ENCODE data around the gene CCDC185. TPM values are rescaled to one million over a fixed set of nuclear protein-coding genes. Genes with fewer than 3 reads are reported as not detected.

The CCDC185 gene
- total RNA-seq, 1 donor from 2014 or later, result not detected

DNA sequence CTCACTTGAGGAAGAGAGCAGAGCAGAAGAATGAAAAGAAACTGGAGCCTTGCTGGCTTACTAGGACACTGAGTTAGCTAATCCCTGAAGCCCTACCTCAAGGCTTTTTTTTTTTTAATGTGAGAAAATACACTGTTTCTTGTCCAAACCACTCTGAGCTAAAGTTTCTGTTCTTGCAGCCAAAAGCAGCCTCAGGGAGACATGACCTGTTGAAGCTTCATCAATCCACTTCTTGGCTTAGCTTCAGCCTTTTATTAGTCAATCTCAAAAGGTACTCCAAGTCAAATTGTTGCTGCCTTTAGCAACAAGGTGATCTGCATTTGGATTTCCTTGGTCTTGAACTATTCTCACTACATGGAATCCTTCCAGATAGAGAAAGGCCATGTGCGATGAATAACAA, 33.7 kb downstream of the CCDC185 start:
- Mint-ChIP-seq H3K4me3 (ENCODE audit: unreplicated experiment) (no peak overlapping the region), H3K4me1 (ENCODE audit: unreplicated experiment) (no peaks in the 10 kb centered on the region), H3K27me3 (ENCODE audit: unreplicated experiment) (no peaks in the 10 kb centered on the region), H3K36me3 (ENCODE audit: unreplicated experiment) (no peaks in the 10 kb centered on the region), H3K9me3 (ENCODE audit: unreplicated experiment) (no peaks in the 10 kb centered on the region), H3K27ac (ENCODE audit: unreplicated experiment) (no peak overlapping the region)
- TF ChIP-seq, protein P1, sequence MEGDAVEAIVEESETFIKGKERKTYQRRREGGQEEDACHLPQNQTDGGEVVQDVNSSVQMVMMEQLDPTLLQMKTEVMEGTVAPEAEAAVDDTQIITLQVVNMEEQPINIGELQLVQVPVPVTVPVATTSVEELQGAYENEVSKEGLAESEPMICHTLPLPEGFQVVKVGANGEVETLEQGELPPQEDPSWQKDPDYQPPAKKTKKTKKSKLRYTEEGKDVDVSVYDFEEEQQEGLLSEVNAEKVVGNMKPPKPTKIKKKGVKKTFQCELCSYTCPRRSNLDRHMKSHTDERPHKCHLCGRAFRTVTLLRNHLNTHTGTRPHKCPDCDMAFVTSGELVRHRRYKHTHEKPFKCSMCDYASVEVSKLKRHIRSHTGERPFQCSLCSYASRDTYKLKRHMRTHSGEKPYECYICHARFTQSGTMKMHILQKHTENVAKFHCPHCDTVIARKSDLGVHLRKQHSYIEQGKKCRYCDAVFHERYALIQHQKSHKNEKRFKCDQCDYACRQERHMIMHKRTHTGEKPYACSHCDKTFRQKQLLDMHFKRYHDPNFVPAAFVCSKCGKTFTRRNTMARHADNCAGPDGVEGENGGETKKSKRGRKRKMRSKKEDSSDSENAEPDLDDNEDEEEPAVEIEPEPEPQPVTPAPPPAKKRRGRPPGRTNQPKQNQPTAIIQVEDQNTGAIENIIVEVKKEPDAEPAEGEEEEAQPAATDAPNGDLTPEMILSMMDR (IDR thresholded peaks at IDR 0.05), result no peak
- DNase-seq (ENCODE audit: extremely low spot score, unreplicated experiment), result no peak

DNA sequence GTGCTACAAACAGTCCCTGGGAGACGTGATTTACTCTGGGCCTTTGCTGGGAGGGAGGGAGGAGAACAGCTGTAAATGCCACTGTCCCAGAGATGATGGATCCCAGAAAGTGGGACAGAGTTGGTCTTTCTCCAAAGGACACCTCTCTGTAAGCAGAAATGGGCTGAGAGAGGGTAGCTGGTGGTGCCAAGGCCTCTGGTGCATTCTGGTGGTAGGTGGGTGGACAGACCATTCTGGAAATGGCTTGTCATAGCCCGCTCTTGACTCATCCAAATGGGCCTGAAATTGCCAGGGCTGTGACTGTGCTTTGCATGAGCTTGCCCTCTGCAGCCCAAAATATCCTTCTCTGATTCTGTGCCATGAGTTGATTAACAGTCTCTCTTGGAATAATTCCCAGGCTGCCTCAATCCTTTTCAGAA, 36.1 kb downstream of the CCDC185 start:
- TF ChIP-seq, protein P1 (IDR thresholded peaks at IDR 0.05), result no peak
- Mint-ChIP-seq H3K4me1 (ENCODE audit: unreplicated experiment) (no peaks in the 10 kb centered on the region), H3K36me3 (ENCODE audit: unreplicated experiment) (no peaks in the 10 kb centered on the region), H3K4me3 (ENCODE audit: unreplicated experiment) (no peak overlapping the region), H3K27ac (ENCODE audit: unreplicated experiment) (no peak overlapping the region), H3K27me3 (ENCODE audit: unreplicated experiment) (no peaks in the 10 kb centered on the region), H3K9me3 (ENCODE audit: unreplicated experiment) (no peaks in the 10 kb centered on the region)
- DNase-seq (ENCODE audit: extremely low spot score, unreplicated experiment), result no peak

DNA sequence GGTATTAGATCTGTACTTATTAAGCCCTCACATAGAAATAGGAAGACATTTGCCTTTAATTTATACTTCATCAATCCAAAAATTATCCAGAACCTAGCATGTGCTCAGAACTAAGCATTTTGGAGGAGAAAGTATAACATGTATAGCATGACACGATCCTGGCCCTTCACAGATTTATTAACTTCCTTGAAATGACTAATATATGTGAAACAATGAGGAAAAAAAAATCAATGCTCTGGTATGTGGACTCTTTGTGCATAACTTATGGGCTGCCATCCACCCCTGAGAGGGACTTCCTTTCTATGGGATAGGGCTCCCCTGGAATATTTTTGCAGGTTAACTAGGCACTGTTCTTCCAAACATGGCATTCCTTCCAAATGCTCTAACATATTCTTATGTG, 36.6 kb downstream of the CCDC185 start:
- Mint-ChIP-seq H3K36me3 (ENCODE audit: unreplicated experiment) (no peaks in the 10 kb centered on the region), H3K9me3 (ENCODE audit: unreplicated experiment) (no peaks in the 10 kb centered on the region), H3K27ac (ENCODE audit: unreplicated experiment) (no peak overlapping the region), H3K4me3 (ENCODE audit: unreplicated experiment) (no peak overlapping the region), H3K27me3 (ENCODE audit: unreplicated experiment) (no peaks in the 10 kb centered on the region), H3K4me1 (ENCODE audit: unreplicated experiment) (no peaks in the 10 kb centered on the region)
- no peak for DNase-seq (ENCODE audit: extremely low spot score, unreplicated experiment)
- TF ChIP-seq, protein P1 (IDR thresholded peaks at IDR 0.05), result no peak

DNA sequence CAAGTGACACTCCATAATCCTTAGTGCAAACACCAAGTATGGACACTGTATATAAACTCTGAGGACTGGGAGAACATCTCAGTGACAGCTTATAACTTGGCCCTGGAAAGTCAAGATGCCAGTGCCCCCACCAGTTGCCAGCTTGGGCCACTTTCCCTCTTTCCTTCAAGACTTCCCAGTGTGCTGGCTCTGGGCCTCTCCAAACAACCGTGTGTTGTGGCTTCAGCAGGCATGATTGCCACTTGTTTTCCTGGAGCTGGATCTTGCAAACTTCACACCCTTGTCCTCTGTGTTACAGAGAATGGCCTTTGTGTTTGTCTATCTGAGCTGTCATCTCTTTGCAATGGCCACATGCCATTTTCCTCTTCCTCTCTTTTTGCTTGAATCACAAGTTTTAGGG, 37.0 kb downstream of the CCDC185 start:
- Mint-ChIP-seq H3K27me3 (ENCODE audit: unreplicated experiment) (no peaks in the 10 kb centered on the region), H3K27ac (ENCODE audit: unreplicated experiment) (no peak overlapping the region), H3K9me3 (ENCODE audit: unreplicated experiment) (no peaks in the 10 kb centered on the region), H3K4me1 (ENCODE audit: unreplicated experiment) (no peaks in the 10 kb centered on the region), H3K4me3 (ENCODE audit: unreplicated experiment) (no peak overlapping the region), H3K36me3 (ENCODE audit: unreplicated experiment) (no peaks in the 10 kb centered on the region)
- DNase-seq (ENCODE audit: extremely low spot score, unreplicated experiment), result no peak
- TF ChIP-seq, protein P1 (IDR thresholded peaks at IDR 0.05), result no peak

DNA sequence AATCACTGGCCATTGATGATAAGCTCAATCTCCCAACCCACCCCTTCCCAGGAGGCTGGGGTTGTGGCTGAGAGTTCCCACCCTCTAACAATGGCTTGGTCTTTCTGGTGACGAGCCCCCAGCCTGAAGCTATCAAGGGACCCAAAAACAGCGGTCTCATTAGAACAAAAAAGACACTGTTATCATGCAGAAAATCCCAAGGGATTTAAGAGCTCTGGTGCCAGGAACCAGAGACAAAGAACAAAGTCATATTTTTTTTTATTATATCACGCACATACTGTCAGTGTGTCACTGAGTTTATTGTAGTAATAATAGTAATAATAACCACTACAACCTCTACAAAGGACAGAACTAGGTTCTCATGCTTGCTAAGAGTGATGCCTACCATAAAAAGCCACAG, 43.9 kb downstream of the CCDC185 start:
- no peak for DNase-seq (ENCODE audit: extremely low spot score, unreplicated experiment)

More for the DNA sequence above, 43.9 kb downstream of the CCDC185 start:
- peaks cover 3% of the 10 kb centered on the region for H3K9me3 Mint-ChIP-seq (ENCODE audit: unreplicated experiment)
- no peak overlapping the region for H3K27ac Mint-ChIP-seq (ENCODE audit: unreplicated experiment)
- no peak overlapping the region for H3K4me3 Mint-ChIP-seq (ENCODE audit: unreplicated experiment)
- no peaks in the 10 kb centered on the region for H3K4me1 Mint-ChIP-seq (ENCODE audit: unreplicated experiment)
- H3K27me3 Mint-ChIP-seq (ENCODE audit: unreplicated experiment), result no peaks in the 10 kb centered on the region
- TF ChIP-seq, protein P1 (IDR thresholded peaks at IDR 0.05), result no peak
- no peaks in the 10 kb centered on the region for H3K36me3 Mint-ChIP-seq (ENCODE audit: unreplicated experiment)

Data from osteocyte (in vitro differentiated cells).